ENCODE measurements around the gene ACSS2.

DNA sequence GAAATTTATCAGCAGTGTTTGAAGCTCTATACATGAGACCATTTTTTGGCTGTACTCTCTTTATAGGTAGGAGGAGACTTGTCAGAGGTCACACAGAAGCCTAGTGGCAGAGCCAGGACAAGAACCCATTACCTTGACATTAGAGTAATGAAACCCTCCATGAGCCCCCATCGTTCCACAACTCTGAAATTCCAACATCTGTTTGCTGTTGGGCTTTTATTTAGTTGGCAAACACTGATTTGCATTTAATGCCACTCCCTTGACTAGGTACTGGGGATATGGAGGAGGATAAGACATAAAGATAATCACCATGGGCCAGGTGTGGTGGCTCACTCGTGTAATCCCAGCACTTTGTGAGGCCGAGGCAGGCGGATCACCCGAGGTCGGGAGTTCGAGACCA is 77.5 kb downstream of the ACSS2 start:
- TF ChIP-seq, protein P1, sequence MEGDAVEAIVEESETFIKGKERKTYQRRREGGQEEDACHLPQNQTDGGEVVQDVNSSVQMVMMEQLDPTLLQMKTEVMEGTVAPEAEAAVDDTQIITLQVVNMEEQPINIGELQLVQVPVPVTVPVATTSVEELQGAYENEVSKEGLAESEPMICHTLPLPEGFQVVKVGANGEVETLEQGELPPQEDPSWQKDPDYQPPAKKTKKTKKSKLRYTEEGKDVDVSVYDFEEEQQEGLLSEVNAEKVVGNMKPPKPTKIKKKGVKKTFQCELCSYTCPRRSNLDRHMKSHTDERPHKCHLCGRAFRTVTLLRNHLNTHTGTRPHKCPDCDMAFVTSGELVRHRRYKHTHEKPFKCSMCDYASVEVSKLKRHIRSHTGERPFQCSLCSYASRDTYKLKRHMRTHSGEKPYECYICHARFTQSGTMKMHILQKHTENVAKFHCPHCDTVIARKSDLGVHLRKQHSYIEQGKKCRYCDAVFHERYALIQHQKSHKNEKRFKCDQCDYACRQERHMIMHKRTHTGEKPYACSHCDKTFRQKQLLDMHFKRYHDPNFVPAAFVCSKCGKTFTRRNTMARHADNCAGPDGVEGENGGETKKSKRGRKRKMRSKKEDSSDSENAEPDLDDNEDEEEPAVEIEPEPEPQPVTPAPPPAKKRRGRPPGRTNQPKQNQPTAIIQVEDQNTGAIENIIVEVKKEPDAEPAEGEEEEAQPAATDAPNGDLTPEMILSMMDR (IDR thresholded peaks at IDR 0.05): no peak
- TF ChIP-seq POLR2A (IDR thresholded peaks at IDR 0.05): no peak

All from Peyer's patch (tissue), 4 donors.